CD4-positive, alpha-beta T cell treated with Interleukin-1 beta for 1 hour (primary cell): Measurements from ENCODE around the gene MAG.

ENCODE experiments used
- DNase-seq, 2 donors: peaks; one replicate each; pipeline ENCODE4 v3.0.0-alpha.2; 2020 to 2022

MAG gene

DNA sequence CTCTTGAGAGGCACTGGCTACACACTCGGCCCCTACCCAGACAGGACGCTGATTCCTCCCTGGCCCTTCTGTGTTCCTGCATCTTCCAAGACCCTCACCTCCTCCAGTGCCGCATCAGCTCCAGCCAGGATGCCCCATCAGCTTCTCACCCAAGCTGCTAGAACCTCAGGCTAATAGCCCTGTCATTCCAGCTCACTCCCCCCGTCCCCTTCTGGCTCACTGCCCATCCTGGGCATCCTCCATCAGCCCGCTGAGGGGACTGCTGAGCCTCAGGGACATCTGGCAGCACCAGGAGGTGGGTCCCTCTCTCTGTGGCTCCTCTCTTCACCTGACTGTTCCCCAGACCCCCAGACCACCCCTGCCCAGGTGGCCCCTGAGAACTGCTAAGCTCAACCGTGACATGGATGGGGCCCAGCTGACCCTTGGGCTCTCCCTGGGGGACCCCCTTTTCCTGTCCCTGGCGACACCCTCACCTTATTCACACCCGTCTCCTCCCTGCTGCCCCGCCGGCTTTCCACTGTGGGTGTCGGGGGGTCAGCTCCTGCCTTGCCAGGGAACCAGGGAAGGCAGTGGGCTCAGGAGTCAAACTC is 71.1 kb downstream of the MAG start:
- DNase-seq, result no peak
